Osteoblast (primary cell): Measurements from ENCODE around the gene RNASE7. TPM values are rescaled to one million over a fixed set of nuclear protein-coding genes. Genes with fewer than 3 reads are reported as not detected.

Experiments used
- DNase-seq: peaks from one replicate; pipeline ENCODE4 v3.0.0; 2011; ENCODE audit warnings: low spot score, mixed read lengths; ENCODE audit not compliant: insufficient read length; ENCODE audit errors: missing footprints
- H2AFZ ChIP-seq: 2 replicates; pipeline ENCODE4 v1.6.0; 2011; ENCODE audit warnings: mild to moderate bottlenecking, low read length
- H3K27ac ChIP-seq: 2 replicates; pipeline ENCODE4 v1.5.1; 2011; ENCODE audit warnings: mild to moderate bottlenecking, low read depth, low read length, moderate library complexity
- H3K27me3 ChIP-seq: 2 replicates; pipeline ENCODE4 v1.6.0; 2012; ENCODE audit warnings: mild to moderate bottlenecking, control low read depth, inconsistent platforms, low read length, moderate library complexity; ENCODE audit not compliant: insufficient read depth
- H3K36me3 ChIP-seq: 2 replicates; pipeline ENCODE4 v1.5.1; 2011; ENCODE audit warnings: mild to moderate bottlenecking, low read length, control low read depth, moderate library complexity; ENCODE audit not compliant: insufficient read depth
- H3K4me1 ChIP-seq: 2 replicates; pipeline ENCODE4 v1.5.1; 2011; ENCODE audit warnings: mild to moderate bottlenecking, low read length, control low read depth, moderate library complexity; ENCODE audit not compliant: insufficient read depth
- H3K4me2 ChIP-seq: 2 replicates; pipeline ENCODE4 v1.6.0; 2011; ENCODE audit warnings: mild to moderate bottlenecking, low read length; ENCODE audit not compliant: insufficient read depth
- H3K4me3 ChIP-seq: fragments of 200-600 bp; sonication (generic); 3 replicates; pipeline ENCODE4 v1.5.1; 2012; ENCODE audit warnings: mild to moderate bottlenecking, low read length, inconsistent platforms; ENCODE audit not compliant: insufficient read depth
- H3K79me2 ChIP-seq: 2 replicates; pipeline ENCODE4 v1.6.0; 2012; ENCODE audit warnings: mild to moderate bottlenecking, low read length, control low read depth, inconsistent platforms; ENCODE audit not compliant: insufficient read depth
- H3K9me3 ChIP-seq: 2 replicates; pipeline ENCODE4 v1.5.1; 2011; ENCODE audit warnings: low read depth, low read length, control low read depth
- H4K20me1 ChIP-seq: 2 replicates; pipeline ENCODE4 v1.6.0; 2012; ENCODE audit warnings: mild to moderate bottlenecking, low read length, control low read depth; ENCODE audit not compliant: insufficient read depth
- CTCF ChIP-seq: IDR thresholded peaks from 2 replicates; pipeline ENCODE4 v1.5.1; 2011; ENCODE audit warnings: mild to moderate bottlenecking, low read depth, low read length, moderate library complexity; ENCODE audit errors: extremely low read depth
- total RNA-seq: library from RNA; depleted of rRNA; stranded (reverse); fragments of >200 nt; gene quantifications from 2 replicates; pipeline ENCODE4 v1.2.3, GENCODE V29; 2012

The RNASE7 gene
- total RNA-seq, 1 donor, result not detected

- Histone ChIP-seq H3K27ac (no peak overlapping the region), H3K4me3 (no peak overlapping the region), H3K36me3 (no peaks in the 10 kb centered on the region), H2AFZ (no peak overlapping the region), H3K4me2 (no peak overlapping the region), H3K27me3 (peaks cover 66% of the 10 kb centered on the region), H3K9me3 (no peaks in the 10 kb centered on the region), H3K79me2 (no peaks in the 10 kb centered on the region), H3K4me1 (no peaks in the 10 kb centered on the region), H4K20me1 (no peaks in the 10 kb centered on the region)
- TF ChIP-seq CTCF, result no peak
- DNase-seq, result peak; percentile 51
Measured at GRCh38 chr14:21023174-21023573, 19.0 kb upstream of the RNASE7 start.

GRCh38 chr14:21023817-21024584, 18.2 kb upstream of the RNASE7 start:
- no peak overlapping the region for H2AFZ ChIP-seq
- no peaks in the 10 kb centered on the region for H3K36me3 ChIP-seq
- no peaks in the 10 kb centered on the region for H3K4me1 ChIP-seq
- H3K9me3 ChIP-seq, result no peaks in the 10 kb centered on the region
- no peaks in the 10 kb centered on the region for H4K20me1 ChIP-seq
- TF ChIP-seq CTCF, result no peak
- no peak overlapping the region for H3K4me2 ChIP-seq
- H3K4me3 ChIP-seq, result no peak overlapping the region
- H3K79me2 ChIP-seq, result no peaks in the 10 kb centered on the region
- H3K27ac ChIP-seq, result no peak overlapping the region
- DNase-seq, result peak; percentile 79
- H3K27me3 ChIP-seq, result peaks cover 66% of the 10 kb centered on the region

- peaks cover 66% of the 10 kb centered on the region for H3K27me3 ChIP-seq
- peak within 1 kb of the TSS; percentile 45 for H3K4me2 ChIP-seq
- no peak for TF ChIP-seq CTCF
- no peaks in the 10 kb centered on the region for H4K20me1 ChIP-seq
- peak; percentile 81 for DNase-seq
- peak within 1 kb of the TSS; percentile 30 for H3K4me3 ChIP-seq
- H2AFZ ChIP-seq, result no peak within 1 kb of the TSS
- no peaks in the 10 kb centered on the region for H3K9me3 ChIP-seq
- H3K27ac ChIP-seq, result no peak within 1 kb of the TSS
- H3K4me1 ChIP-seq, result no peaks in the 10 kb centered on the region
- no peaks in the 10 kb centered on the region for H3K36me3 ChIP-seq
- H3K79me2 ChIP-seq, result no peaks in the 10 kb centered on the region
Measured at GRCh38 chr14:21024585-21025370, 17.4 kb upstream of the RNASE7 start, which contains the start of gene NDRG2. TSS of gene NDRG2 (minus strand) at chr14:21025061. CDS start at chr14:21023315, 1,746 bp downstream.
